H1 (cell line): ENCODE data around the gene PAX6. TPM values are rescaled to one million over a fixed set of nuclear protein-coding genes. Genes with fewer than 3 reads are reported as not detected.

Experiments used
- CTCF ChIA-PET: fragments of 300-600 bp; sonication (Branson Sonifier 250); formaldehyde crosslinking; loops from one replicate; lab custom pipeline; 2021; ENCODE audit not compliant: partially characterized antibody; lab: Charles Lee
- POLR2A ChIA-PET: fragments of 300-600 bp; sonication (Branson Sonifier 250); formaldehyde crosslinking; loops from one replicate; lab custom pipeline; 2021; ENCODE audit warnings: inconsistent platforms; ENCODE audit not compliant: partially characterized antibody; lab: Charles Lee
- DNase-seq, 2 experiments: peaks; one replicate each; pipeline versions ENCODE4 v3.0.0 to v3.0.0-alpha.2; 2010 to 2022; ENCODE audit warnings: low spot score in 2 of 2, low read depth in 1 of 2, mixed read lengths in 1 of 2
- FAIRE-seq: peaks from 2 replicates; lab custom pipeline; 2011; peaks lifted over from hg19 to GRCh38; lab: Jason Lieb, UNC
- H2AFZ ChIP-seq: 2 replicates; pipeline ENCODE4 v1.8.1; 2012; ENCODE audit warnings: low read length, inconsistent platforms
- H2AK5ac ChIP-seq: 2 replicates; pipeline ENCODE4 v1.6.1; 2013; ENCODE audit warnings: low read depth, low read length
- H2BK120ac ChIP-seq: replicated peaks from 2 replicates; pipeline ENCODE3; 2013; ENCODE audit warnings: low read depth, low read length, inconsistent platforms
- H2BK12ac ChIP-seq: 2 replicates; pipeline ENCODE4 v1.6.1; 2013; ENCODE audit warnings: low read depth, low read length
- H2BK15ac ChIP-seq: 2 replicates; pipeline ENCODE4 v1.6.1; 2013; ENCODE audit warnings: low read length
- H2BK20ac ChIP-seq: 2 replicates; pipeline ENCODE4 v1.6.1; 2013; ENCODE audit warnings: low read length
- H2BK5ac ChIP-seq: 2 replicates; pipeline ENCODE4 v1.6.1; 2013; ENCODE audit warnings: low read depth, low read length
- H3K14ac ChIP-seq: 2 replicates; pipeline ENCODE4 v1.6.1; 2013; ENCODE audit warnings: inconsistent platforms; ENCODE audit not compliant: insufficient read length
- H3K18ac ChIP-seq: 2 replicates; pipeline ENCODE4 v1.6.1; 2013; ENCODE audit warnings: low read length; ENCODE audit errors: extremely low read depth
- H3K23ac ChIP-seq: 2 replicates; pipeline ENCODE4 v1.6.1; 2013; ENCODE audit warnings: inconsistent platforms; ENCODE audit not compliant: insufficient read length
- H3K23me2 ChIP-seq: 2 replicates; pipeline ENCODE4 v1.6.1; 2013; ENCODE audit warnings: low read depth, low read length
- H3K27ac ChIP-seq: 2 replicates; pipeline ENCODE4 v1.6.1; 2011; ENCODE audit warnings: low read depth, low read length, inconsistent platforms
- H3K27me3 ChIP-seq, 4 experiments: replicated peaks in 1 of 4; 1 replicate in 1 of 4; 2 replicates in 3 of 4; pipeline versions ENCODE4 v1.6.1 to v1.8.1; 2011 to 2013; ENCODE audit warnings: low read length in 3 of 4, mild to moderate bottlenecking in 3 of 4, inconsistent platforms in 2 of 4, mixed read lengths in 2 of 4, moderate library complexity in 1 of 4; ENCODE audit not compliant: control insufficient read depth in 3 of 4, insufficient read depth in 3 of 4; ENCODE audit errors: extremely low read depth in 1 of 4
- H3K36me3 ChIP-seq, 4 experiments: 2 replicates each; pipeline versions ENCODE4 v1.6.1 to v1.8.1; 2011 to 2013; ENCODE audit warnings: mild to moderate bottlenecking in 4 of 4, low read length in 3 of 4, moderate library complexity in 2 of 4, control low read depth in 1 of 4, inconsistent platforms in 1 of 4; ENCODE audit not compliant: insufficient read depth in 4 of 4, control insufficient read depth in 2 of 4
- H3K4ac ChIP-seq: replicated peaks from 2 replicates; pipeline ENCODE3; 2013; ENCODE audit warnings: low read length, low read depth, mixed read lengths, inconsistent platforms; ENCODE audit not compliant: insufficient read length
- H3K4me1 ChIP-seq, 4 experiments: replicated peaks in 1 of 4; 1 replicate in 1 of 4; 2 replicates in 3 of 4; pipeline versions ENCODE4 v1.6.1 to v1.8.1; 2011 to 2013; ENCODE audit warnings: low read length in 3 of 4, inconsistent platforms in 2 of 4, mixed read lengths in 1 of 4; ENCODE audit not compliant: insufficient read depth in 4 of 4, control insufficient read depth in 3 of 4
- H3K4me2 ChIP-seq, 2 experiments: 2 replicates each; pipeline versions ENCODE4 v1.6.1 to v1.8.1; 2011 to 2013; ENCODE audit warnings: low read depth in 2 of 2, low read length in 2 of 2, control low read depth in 1 of 2, inconsistent platforms in 1 of 2, mild to moderate bottlenecking in 1 of 2; ENCODE audit not compliant: insufficient read depth in 1 of 2
- H3K4me3 ChIP-seq, 4 experiments: fragments of 200-600, 300-600 bp in 1 of 4; sonication (generic), shearing (Covaris generic), sonication (Bioruptor Twin) in 1 of 4; 2 replicates each; pipeline versions ENCODE4 v1.5.1 to v1.8.1; 2011 to 2016; ENCODE audit warnings: low read length in 4 of 4, low read depth in 3 of 4, control low read depth in 2 of 4, inconsistent platforms in 2 of 4, mild to moderate bottlenecking in 2 of 4, mixed read lengths in 1 of 4, moderate library complexity in 1 of 4; ENCODE audit not compliant: insufficient read depth in 2 of 4; ENCODE audit errors: extremely low read depth in 1 of 4
- H3K56ac ChIP-seq: replicated peaks from 2 replicates; pipeline ENCODE3; 2013; ENCODE audit warnings: low read depth, mild to moderate bottlenecking, mixed read lengths, low read length, inconsistent platforms; ENCODE audit not compliant: insufficient read length
- H3K79me1 ChIP-seq: 2 replicates; pipeline ENCODE4 v1.6.1; 2013; ENCODE audit warnings: low read depth, low read length, control low read depth
- H3K79me2 ChIP-seq, 2 experiments: 2 replicates each; pipeline versions ENCODE4 v1.6.1 to v1.8.1; 2012 to 2013; ENCODE audit warnings: low read length in 2 of 2, mild to moderate bottlenecking in 2 of 2, inconsistent platforms in 1 of 2; ENCODE audit not compliant: insufficient read depth in 2 of 2, control insufficient read depth in 1 of 2
- H3K9ac ChIP-seq, 4 experiments: replicated peaks in 1 of 4; 1 replicate in 1 of 4; 2 replicates in 3 of 4; pipeline versions ENCODE4 v1.6.1 to v1.8.1; 2011 to 2013; ENCODE audit warnings: low read depth in 3 of 4, low read length in 3 of 4, control low read depth in 2 of 4, mild to moderate bottlenecking in 2 of 4, moderate library complexity in 2 of 4, inconsistent platforms in 1 of 4; ENCODE audit errors: extremely low read depth in 1 of 4
- H3K9me3 ChIP-seq, 2 experiments: 2 replicates each; pipeline versions ENCODE4 v1.6.1 to v1.8.1; 2012 to 2013; ENCODE audit warnings: mild to moderate bottlenecking in 2 of 2, moderate library complexity in 2 of 2, control low read depth in 1 of 2, inconsistent platforms in 1 of 2, low read depth in 1 of 2, low read length in 1 of 2, mixed read lengths in 1 of 2; ENCODE audit not compliant: insufficient read depth in 2 of 2
- H4K20me1 ChIP-seq, 2 experiments: replicated peaks in 1 of 2; 2 replicates each; pipeline versions ENCODE3 to v1.8.1; 2011 to 2013; ENCODE audit warnings: inconsistent platforms in 2 of 2, low read length in 2 of 2, mild to moderate bottlenecking in 1 of 2; ENCODE audit not compliant: insufficient read depth in 2 of 2, control insufficient read depth in 1 of 2
- H4K5ac ChIP-seq: 2 replicates; pipeline ENCODE4 v1.6.1; 2013; ENCODE audit warnings: low read length, low read depth, mixed read lengths, inconsistent platforms; ENCODE audit not compliant: insufficient read length
- H4K8ac ChIP-seq: 2 replicates; pipeline ENCODE4 v1.8.0; 2013; ENCODE audit warnings: mild to moderate bottlenecking, moderate library complexity, low read length, inconsistent platforms; ENCODE audit not compliant: insufficient read depth; ENCODE audit errors: extremely low read depth
- H4K91ac ChIP-seq: replicated peaks from 2 replicates; pipeline ENCODE3; 2013; ENCODE audit warnings: low read length, mixed read lengths, inconsistent platforms; ENCODE audit not compliant: insufficient read length
- CBX5 ChIP-seq: fragments of 300-800, 300-1000 bp; sonication (generic); IDR thresholded peaks from 2 replicates; pipeline ENCODE4 v1.7.1; 2016; ENCODE audit warnings: antibody characterized with exemption, low read length, low read depth
- GABPA ChIP-seq: IDR thresholded peaks from 2 replicates; pipeline ENCODE4 v1.6.1; 2011; ENCODE audit warnings: mild to moderate bottlenecking, low read length, moderate library complexity, borderline replicate concordance; ENCODE audit not compliant: insufficient read depth
- JUN ChIP-seq: IDR thresholded peaks from 2 replicates; pipeline ENCODE4 v1.6.1; 2011; ENCODE audit warnings: low read depth, mild to moderate bottlenecking, improper control_type of control experiment, low read length
- POLR2A ChIP-seq, 2 experiments: IDR thresholded peaks; 1 replicate in 1 of 2; 2 replicates in 1 of 2; pipeline ENCODE4 v1.6.1; 2011; ENCODE audit warnings: low read depth in 2 of 2, low read length in 2 of 2, mild to moderate bottlenecking in 2 of 2; ENCODE audit errors: control extremely low read depth in 1 of 2
- SIX5 ChIP-seq: IDR thresholded peaks from 2 replicates; pipeline ENCODE4 v1.6.1; 2011; ENCODE audit warnings: mild to moderate bottlenecking, low read depth, low read length
- WGBS, 2 experiments: shearing (Covaris generic) in 1 of 2; methylation state at CpG; one replicate each; pipeline versions ENCODE4 v1.1.6 to v1.1.7; 2013 to 2015; ENCODE audit warnings: low lambda C conversion rate in 2 of 2, mixed read lengths in 2 of 2, inconsistent platforms in 1 of 2, low coverage in 1 of 2, missing lambda C conversion rate in 1 of 2; ENCODE audit not compliant: insufficient replicate concordance in 2 of 2, insufficient coverage in 1 of 2, insufficient read length in 1 of 2; ENCODE audit errors: extremely low coverage in 1 of 2, missing lambda C conversion rate in 1 of 2; 5-methylcytosine and 5-hydroxymethylcytosine counted together
- polyA plus RNA-seq, 7 experiments: library from polyadenylated mRNA; depleted of rRNA in 3 of 7; stranded (reverse) in 5 of 7; unstranded in 2 of 7; fragments of >200 nt in 5 of 7; fragments of 200-250 nt in 2 of 7; gene quantifications; 1 replicate in 5 of 7; 2 replicates in 1 of 7; 4 replicates in 1 of 7; pipeline versions ENCODE4 v1.2.1 to v1.2.3, GENCODE V29; 2011 to 2013; ENCODE audit warnings: missing spikeins in 2 of 7, mixed read lengths in 2 of 7
- total RNA-seq: library from RNA; stranded (reverse); fragmentation: NEBNext Ultra II Directional; extraction: Animal tissue kit (Norgen Biotek cat#: 25700); gene quantifications from 2 replicates; pipeline ENCODE4 v1.2.1, GENCODE V29; 2021
- TF ChIP-seq, protein P1 (sequence below): IDR thresholded peaks from 2 replicates; pipeline ENCODE4 v1.6.1; 2011; ENCODE audit warnings: low read length, improper control_type of control experiment

PAX6 gene
- total and polyA plus RNA-seq, 2 of the 8 experiments (the other 6 are each of a cell fraction or from before 2014, with no cell fraction given), result 0.30 to 0.65 TPM

GRCh38 chr11:31828217-31828616 is 17.1 kb upstream of the PAX6 start:
- Histone ChIP-seq H4K20me1 (peaks cover 0 to 2% of the 10 kb centered on the region in 2 experiments), H3K4ac (no peak overlapping the region), H3K79me2 (no peaks in the 10 kb centered on the region), H2BK12ac (no peak overlapping the region), H3K27me3 (peaks cover 34 to 56% (median 47%) of the 10 kb centered on the region in 4 experiments), H3K14ac (no peak overlapping the region), H2BK15ac (no peak overlapping the region), H3K23me2 (peaks cover 6% of the 10 kb centered on the region; the same call in 1 of the 2 replicates), H2BK20ac (no peak overlapping the region), H4K5ac (no peak overlapping the region), H3K56ac (no peak overlapping the region), H3K18ac (no peak overlapping the region), H4K8ac (no peak overlapping the region), H3K36me3 (no peaks in the 10 kb centered on the region; a peak in 1 of 8 replicates), H3K4me1 (peaks cover 21 to 31% (median 25%) of the 10 kb centered on the region in 4 experiments), H3K9ac (no peak overlapping the region), H2AK5ac (no peak overlapping the region), H2BK120ac (no peak overlapping the region), H3K79me1 (no peaks in the 10 kb centered on the region), H3K9me3 (no peaks in the 10 kb centered on the region), H3K4me2 (no peak overlapping the region; a peak in 1 of 4 replicates), H4K91ac (no peak overlapping the region), H2AFZ (no peak overlapping the region), H2BK5ac (no peak overlapping the region), H3K4me3 (no peak overlapping the region), H3K23ac (no peak overlapping the region), H3K27ac (no peak overlapping the region)
- TF ChIP-seq GABPA (no peak), POLR2A (IDR thresholded peaks at IDR 0.05; ENCODE audit: control extremely low read depth in 1 of 2, low read depth in 2 of 2, low read length in 2 of 2) (no peak), CBX5 (no peak), SIX5 (no peak), JUN (no peak)
- TF ChIP-seq, protein P1, sequence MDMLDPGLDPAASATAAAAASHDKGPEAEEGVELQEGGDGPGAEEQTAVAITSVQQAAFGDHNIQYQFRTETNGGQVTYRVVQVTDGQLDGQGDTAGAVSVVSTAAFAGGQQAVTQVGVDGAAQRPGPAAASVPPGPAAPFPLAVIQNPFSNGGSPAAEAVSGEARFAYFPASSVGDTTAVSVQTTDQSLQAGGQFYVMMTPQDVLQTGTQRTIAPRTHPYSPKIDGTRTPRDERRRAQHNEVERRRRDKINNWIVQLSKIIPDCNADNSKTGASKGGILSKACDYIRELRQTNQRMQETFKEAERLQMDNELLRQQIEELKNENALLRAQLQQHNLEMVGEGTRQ, result no peak
- whole genome bisulfite sequencing, 2 experiments, result 40% methylated on average over 7 of the region's 7 CpGs; no CpG with 5 or more reads in 1 of the 2 experiments
- ChIA-PET POLR2A (no interaction called here), CTCF (no interaction called here)
- FAIRE-seq (no peak), DNase-seq (no peak)
